Fibroblast of lung (primary cell): Measurements from ENCODE around the gene ID1. TPM values are rescaled to one million over a fixed set of nuclear protein-coding genes. Genes with fewer than 3 reads are reported as not detected.
A peak's percentile ranks its signal among the peaks of the same experiment; 100 is the strongest.

Source experiments
- DNase-seq, 2 donors: peaks; one replicate each; pipeline versions ENCODE4 v3.0.0 to v3.0.0-alpha.2; 2010; ENCODE audit warnings: low read depth in 2 of 2
- H2AFZ ChIP-seq: 2 replicates; pipeline ENCODE4 v1.5.1; 2012; ENCODE audit warnings: low read length, control low read depth, inconsistent platforms
- H3K27ac ChIP-seq: 2 replicates; pipeline ENCODE4 v1.5.1; 2011; ENCODE audit warnings: low read length, control low read depth; ENCODE audit not compliant: insufficient read depth
- H3K27me3 ChIP-seq: 2 replicates; pipeline ENCODE4 v1.5.1; 2011; ENCODE audit warnings: mild to moderate bottlenecking, low read length; ENCODE audit not compliant: control insufficient read depth, insufficient read depth
- H3K36me3 ChIP-seq: 2 replicates; pipeline ENCODE4 v1.5.1; 2011; ENCODE audit warnings: low read length; ENCODE audit not compliant: control insufficient read depth, insufficient read depth
- H3K4me1 ChIP-seq: 2 replicates; pipeline ENCODE4 v1.5.1; 2011; ENCODE audit warnings: low read length; ENCODE audit not compliant: control insufficient read depth, insufficient read depth; ENCODE audit errors: extremely low read depth
- H3K4me2 ChIP-seq: 2 replicates; pipeline ENCODE4 v1.5.1; 2011; ENCODE audit warnings: low read length, control low read depth; ENCODE audit not compliant: insufficient read depth; ENCODE audit errors: extremely low read depth
- H3K4me3 ChIP-seq, 4 experiments: fragments of 200-600 bp in 1 of 4; sonication (generic) in 1 of 4; replicated peaks in 1 of 4; 2 replicates each; pipeline ENCODE4 v1.5.1; 2011 to 2016; ENCODE audit warnings: low read length in 4 of 4, low read depth in 3 of 4, mild to moderate bottlenecking in 3 of 4, control low read depth in 2 of 4, inconsistent platforms in 1 of 4, mixed read lengths in 1 of 4; ENCODE audit not compliant: insufficient read depth in 1 of 4; ENCODE audit errors: control extremely low read depth in 1 of 4
- H3K79me2 ChIP-seq: 2 replicates; pipeline ENCODE4 v1.5.1; 2012; ENCODE audit warnings: mild to moderate bottlenecking, low read length, inconsistent platforms; ENCODE audit not compliant: control insufficient read depth, insufficient read depth
- H3K9ac ChIP-seq: 2 replicates; pipeline ENCODE4 v1.5.1; 2011; ENCODE audit warnings: mild to moderate bottlenecking, low read length, control low read depth; ENCODE audit not compliant: insufficient read depth
- H3K9me3 ChIP-seq: 2 replicates; pipeline ENCODE4 v1.5.1; 2012; ENCODE audit warnings: low read depth, low read length; ENCODE audit not compliant: control insufficient read depth, insufficient read depth
- H4K20me1 ChIP-seq: 2 replicates; pipeline ENCODE4 v1.5.1; 2011; ENCODE audit warnings: low read length; ENCODE audit not compliant: control insufficient read depth, insufficient read depth; ENCODE audit errors: extremely low read depth
- CTCF ChIP-seq, 2 donors: IDR thresholded peaks in 1 of 2; conservative IDR thresholded peaks in 1 of 2; 1 replicate in 1 of 2; 2 replicates in 1 of 2; pipeline ENCODE4 v1.5.1; 2011 to 2012; ENCODE audit warnings: low read length in 2 of 2, control low read depth in 1 of 2, inconsistent platforms in 1 of 2, low read depth in 1 of 2, mild to moderate bottlenecking in 1 of 2
- EZH2 ChIP-seq: IDR thresholded peaks from 2 replicates; pipeline ENCODE4 v1.5.1; 2012; ENCODE audit warnings: low read length, control low read depth, mild to moderate bottlenecking; ENCODE audit errors: missing control alignments
- polyA plus RNA-seq, 2 donors: library from polyadenylated mRNA; depleted of rRNA in 1 of 2; stranded (reverse) in 1 of 2; unstranded in 1 of 2; fragments of >200 nt; gene quantifications; 2 replicates each; pipeline ENCODE4 v1.2.1, GENCODE V29; 2011 to 2012; ENCODE audit warnings: missing spikeins in 1 of 2
- total RNA-seq: library from RNA; depleted of rRNA; stranded (reverse); fragments of >200 nt; gene quantifications from 2 replicates; pipeline ENCODE4 v1.2.1, GENCODE V29; 2014

ID1 gene
- total and polyA plus RNA-seq, 2 donors (not counting 1 experiment from before 2014, with no cell fraction given): 14.5 to 27.4 TPM

GRCh38 chr20:31580706-31581105 lies 24.4 kb upstream of the ID1 start:
- H3K36me3 ChIP-seq: no peaks in the 10 kb centered on the region
- TF ChIP-seq EZH2 (no peak), CTCF (conservative IDR thresholded peaks at IDR 0.05 in 1 of 2, IDR thresholded peaks at IDR 0.05 in 1 of 2; ENCODE audit: low read depth in 1 of 2, low read length in 2 of 2) (no peak)
- H3K27ac ChIP-seq: no peak overlapping the region
- no peak overlapping the region for H2AFZ ChIP-seq
- H4K20me1 ChIP-seq: no peaks in the 10 kb centered on the region
- H3K27me3 ChIP-seq: no peaks in the 10 kb centered on the region
- DNase-seq: no peak
- H3K79me2 ChIP-seq: no peaks in the 10 kb centered on the region
- no peaks in the 10 kb centered on the region for H3K9me3 ChIP-seq
- H3K9ac ChIP-seq: no peak overlapping the region
- no peak overlapping the region for H3K4me2 ChIP-seq
- no peak overlapping the region for H3K4me3 ChIP-seq
- H3K4me1 ChIP-seq: no peaks in the 10 kb centered on the region

- Histone ChIP-seq H3K9ac (no peak overlapping the region), H4K20me1 (no peaks in the 10 kb centered on the region), H3K36me3 (no peaks in the 10 kb centered on the region), H3K27me3 (no peaks in the 10 kb centered on the region), H3K79me2 (no peaks in the 10 kb centered on the region), H3K9me3 (no peaks in the 10 kb centered on the region), H2AFZ (no peak overlapping the region), H3K4me3 (no peak overlapping the region), H3K4me2 (no peak overlapping the region), H3K4me1 (no peaks in the 10 kb centered on the region), H3K27ac (no peak overlapping the region)
- no peak for DNase-seq
- TF ChIP-seq EZH2: no peak
- no peak for TF ChIP-seq CTCF (conservative IDR thresholded peaks at IDR 0.05 in 1 of 2, IDR thresholded peaks at IDR 0.05 in 1 of 2; ENCODE audit: low read depth in 1 of 2, low read length in 2 of 2)
Measured at GRCh38 chr20:31581391-31581790, 23.7 kb upstream of the ID1 start.

- peak overlapping the region; percentile 52 for H3K27ac ChIP-seq
- peak overlapping the region; percentile 79 for H3K4me2 ChIP-seq
Measured at GRCh38 chr20:31587545-31588389, 17.3 kb upstream of the ID1 start.

More at GRCh38 chr20:31587545-31588389, 17.3 kb upstream of the ID1 start:
- Histone ChIP-seq H3K79me2 (no peaks in the 10 kb centered on the region), H3K36me3 (no peaks in the 10 kb centered on the region), H4K20me1 (no peaks in the 10 kb centered on the region), H3K4me3 (peak overlapping the region; percentile 35 to 52 (median 40)), H2AFZ (peak overlapping the region; percentile 67), H3K9ac (peak overlapping the region; percentile 74), H3K9me3 (no peaks in the 10 kb centered on the region), H3K4me1 (peaks cover 3% of the 10 kb centered on the region), H3K27me3 (no peaks in the 10 kb centered on the region)
- TF ChIP-seq EZH2 (no peak), CTCF (conservative IDR thresholded peaks at IDR 0.05 in 1 of 2, IDR thresholded peaks at IDR 0.05 in 1 of 2; ENCODE audit: low read depth in 1 of 2, low read length in 2 of 2) (no peak)
- DNase-seq: peak; percentile 43 to 57
